Ishikawa (cell line): ENCODE results near the gene LMF1.

Experiments used
- CEBPB ChIP-seq: IDR thresholded peaks from 2 replicates; pipeline ENCODE4 v1.6.1; 2012
- CREB1 ChIP-seq: IDR thresholded peaks from 2 replicates; pipeline ENCODE4 v1.6.1; 2012; ENCODE audit warnings: low read depth
- EP300 ChIP-seq: IDR thresholded peaks from 2 replicates; pipeline ENCODE4 v1.6.1; 2012; ENCODE audit warnings: borderline replicate concordance
- FOXM1 ChIP-seq: IDR thresholded peaks from 2 replicates; pipeline ENCODE4 v1.6.1; 2012; ENCODE audit warnings: low read depth, borderline replicate concordance
- NFIC ChIP-seq: IDR thresholded peaks from 2 replicates; pipeline ENCODE4 v1.6.1; 2012
- RAD21 ChIP-seq: IDR thresholded peaks from 2 replicates; pipeline ENCODE4 v1.6.1; 2012; ENCODE audit warnings: low read depth
- TCF12 ChIP-seq: IDR thresholded peaks from 2 replicates; pipeline ENCODE4 v1.6.1; 2012; ENCODE audit warnings: low read depth
- TEAD4 ChIP-seq: IDR thresholded peaks from 2 replicates; pipeline ENCODE4 v1.6.1; 2012
- YY1 ChIP-seq: IDR thresholded peaks from 2 replicates; pipeline ENCODE4 v1.6.1; 2012; ENCODE audit warnings: low read depth
- ZBTB7A ChIP-seq: IDR thresholded peaks from 2 replicates; pipeline ENCODE4 v1.6.1; 2012; ENCODE audit warnings: low read depth
- TF ChIP-seq, protein P1 (sequence below): IDR thresholded peaks from 2 replicates; pipeline ENCODE4 v1.6.1; 2012; ENCODE audit warnings: low read depth, mild to moderate bottlenecking
- TF ChIP-seq, protein P2 (sequence below): IDR thresholded peaks from 2 replicates; pipeline ENCODE4 v1.6.1; 2012
- TF ChIP-seq, protein P3 (sequence below): IDR thresholded peaks from 2 replicates; pipeline ENCODE4 v1.6.1; 2012

DNA sequence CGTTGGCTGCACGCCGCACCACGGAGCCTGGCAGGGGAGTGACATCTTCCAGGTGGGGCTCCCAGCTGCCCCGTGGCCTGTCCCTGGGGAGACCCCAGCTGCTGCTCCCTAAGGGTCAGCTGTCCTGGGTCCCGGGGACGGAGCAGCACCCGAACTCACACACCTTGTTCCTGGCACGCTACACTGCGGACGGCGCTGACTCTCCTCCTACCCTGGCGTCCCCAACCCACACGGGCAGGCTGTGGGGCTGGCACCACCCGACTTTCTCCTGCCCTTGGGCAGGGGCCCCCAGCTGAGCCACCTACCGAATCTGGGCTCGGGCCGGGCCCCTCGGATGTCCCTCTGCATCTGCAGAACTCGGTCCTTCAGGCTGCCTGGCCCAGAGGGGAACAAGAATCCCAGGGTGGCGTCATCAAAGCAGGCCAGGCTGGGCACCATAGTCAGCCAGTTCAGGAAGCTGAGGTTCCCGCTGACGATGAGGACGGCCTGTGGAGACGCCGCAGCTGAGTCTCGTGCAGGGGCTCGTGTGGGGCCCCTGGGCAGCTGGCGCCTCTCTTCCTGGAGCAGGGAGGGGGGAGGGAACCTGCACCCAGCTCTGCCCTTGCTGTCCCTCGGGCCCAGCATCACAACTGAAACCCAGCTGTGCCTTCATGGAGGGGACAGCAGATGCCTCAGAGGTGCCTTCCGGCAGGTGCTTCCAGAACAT, 99.8 kb downstream of the LMF1 start:
- TF ChIP-seq YY1 (no peak), FOXM1 (no peak), RAD21 (no peak), TEAD4 (no peak), CREB1 (no peak), EP300 (no peak), ZBTB7A (no peak), CEBPB (no peak), NFIC (no peak), TCF12 (no peak)
- TF ChIP-seq, protein P1, sequence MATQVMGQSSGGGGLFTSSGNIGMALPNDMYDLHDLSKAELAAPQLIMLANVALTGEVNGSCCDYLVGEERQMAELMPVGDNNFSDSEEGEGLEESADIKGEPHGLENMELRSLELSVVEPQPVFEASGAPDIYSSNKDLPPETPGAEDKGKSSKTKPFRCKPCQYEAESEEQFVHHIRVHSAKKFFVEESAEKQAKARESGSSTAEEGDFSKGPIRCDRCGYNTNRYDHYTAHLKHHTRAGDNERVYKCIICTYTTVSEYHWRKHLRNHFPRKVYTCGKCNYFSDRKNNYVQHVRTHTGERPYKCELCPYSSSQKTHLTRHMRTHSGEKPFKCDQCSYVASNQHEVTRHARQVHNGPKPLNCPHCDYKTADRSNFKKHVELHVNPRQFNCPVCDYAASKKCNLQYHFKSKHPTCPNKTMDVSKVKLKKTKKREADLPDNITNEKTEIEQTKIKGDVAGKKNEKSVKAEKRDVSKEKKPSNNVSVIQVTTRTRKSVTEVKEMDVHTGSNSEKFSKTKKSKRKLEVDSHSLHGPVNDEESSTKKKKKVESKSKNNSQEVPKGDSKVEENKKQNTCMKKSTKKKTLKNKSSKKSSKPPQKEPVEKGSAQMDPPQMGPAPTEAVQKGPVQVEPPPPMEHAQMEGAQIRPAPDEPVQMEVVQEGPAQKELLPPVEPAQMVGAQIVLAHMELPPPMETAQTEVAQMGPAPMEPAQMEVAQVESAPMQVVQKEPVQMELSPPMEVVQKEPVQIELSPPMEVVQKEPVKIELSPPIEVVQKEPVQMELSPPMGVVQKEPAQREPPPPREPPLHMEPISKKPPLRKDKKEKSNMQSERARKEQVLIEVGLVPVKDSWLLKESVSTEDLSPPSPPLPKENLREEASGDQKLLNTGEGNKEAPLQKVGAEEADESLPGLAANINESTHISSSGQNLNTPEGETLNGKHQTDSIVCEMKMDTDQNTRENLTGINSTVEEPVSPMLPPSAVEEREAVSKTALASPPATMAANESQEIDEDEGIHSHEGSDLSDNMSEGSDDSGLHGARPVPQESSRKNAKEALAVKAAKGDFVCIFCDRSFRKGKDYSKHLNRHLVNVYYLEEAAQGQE, result no peak
- TF ChIP-seq, protein P2, sequence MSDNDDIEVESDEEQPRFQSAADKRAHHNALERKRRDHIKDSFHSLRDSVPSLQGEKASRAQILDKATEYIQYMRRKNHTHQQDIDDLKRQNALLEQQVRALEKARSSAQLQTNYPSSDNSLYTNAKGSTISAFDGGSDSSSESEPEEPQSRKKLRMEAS, result no peak
- TF ChIP-seq, protein P3, sequence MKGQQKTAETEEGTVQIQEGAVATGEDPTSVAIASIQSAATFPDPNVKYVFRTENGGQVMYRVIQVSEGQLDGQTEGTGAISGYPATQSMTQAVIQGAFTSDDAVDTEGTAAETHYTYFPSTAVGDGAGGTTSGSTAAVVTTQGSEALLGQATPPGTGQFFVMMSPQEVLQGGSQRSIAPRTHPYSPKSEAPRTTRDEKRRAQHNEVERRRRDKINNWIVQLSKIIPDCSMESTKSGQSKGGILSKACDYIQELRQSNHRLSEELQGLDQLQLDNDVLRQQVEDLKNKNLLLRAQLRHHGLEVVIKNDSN, result no peak
